Calu3 (cell line): ENCODE results near the gene FAM107B. TPM values are rescaled to one million over a fixed set of nuclear protein-coding genes. Genes with fewer than 3 reads are reported as not detected.

ENCODE experiments used
- BruUV-seq: library from RNA; stranded (reverse); fragments of 400-500 nt; replicated peaks from 2 replicates; lab custom pipeline; 2021; lab: Mats Ljungman, UMichigan
- CTCF ChIA-PET: fragments of 300-600 bp; sonication (Branson Sonifier 250); formaldehyde crosslinking; loops from one replicate; lab custom pipeline; 2022; ENCODE audit warnings: antibody characterized with exemption; lab: Charles Lee
- DNase-seq: peaks from one replicate; pipeline ENCODE4 v3.0.0; 2022
- H3K27ac Mint-ChIP-seq: one replicate; pipeline ENCODE4 v1.8.0; 2022; ENCODE audit warnings: mixed read lengths; ENCODE audit not compliant: unreplicated experiment
- H3K27me3 Mint-ChIP-seq: one replicate; pipeline ENCODE4 v1.8.0; 2022; ENCODE audit warnings: mixed read lengths; ENCODE audit not compliant: unreplicated experiment
- H3K36me3 Mint-ChIP-seq: one replicate; pipeline ENCODE4 v1.8.0; 2022; ENCODE audit warnings: mild to moderate bottlenecking, moderate library complexity, mixed read lengths; ENCODE audit not compliant: insufficient read depth, unreplicated experiment
- H3K4me1 Mint-ChIP-seq: one replicate; pipeline ENCODE4 v1.8.0; 2022; ENCODE audit warnings: mild to moderate bottlenecking, low read depth, mixed read lengths; ENCODE audit not compliant: unreplicated experiment
- H3K4me3 Mint-ChIP-seq: one replicate; pipeline ENCODE4 v1.8.0; 2022; ENCODE audit warnings: mild to moderate bottlenecking, low read depth, moderate library complexity, mixed read lengths; ENCODE audit not compliant: unreplicated experiment
- H3K9me3 Mint-ChIP-seq: one replicate; pipeline ENCODE4 v1.8.0; 2022; ENCODE audit warnings: low read depth, mixed read lengths; ENCODE audit not compliant: unreplicated experiment
- CTCF ChIP-seq: fragments of 200-600 bp; IDR thresholded peaks from one replicate; pipeline ENCODE4 v1.8.0; 2022; ENCODE audit warnings: antibody characterized with exemption; ENCODE audit not compliant: unreplicated experiment
- intact Hi-C: fragments of 100-400 bp; cut with micrococcal nuclease; formaldehyde crosslinking; loops from one replicate; pipeline ENCODE4 v1.10.0; 2022; ENCODE audit not compliant: unreplicated experiment
- total RNA-seq: library from RNA; stranded (reverse); gene quantifications from 2 replicates; pipeline ENCODE4 v1.2.3, GENCODE V29; 2022

FAM107B gene
- total RNA-seq, 1 experiment from 2014 or later, result 168 TPM

GRCh38 chr10:14696821-14697220, 77.9 kb downstream of the FAM107B start:
- no peak for TF ChIP-seq CTCF
- peaks cover 2% of the 10 kb centered on the region for H3K9me3 Mint-ChIP-seq
- CTCF ChIA-PET, result no interaction called here
- H3K36me3 Mint-ChIP-seq, result no peaks in the 10 kb centered on the region
- intact Hi-C loops, result no loop called here
- H3K4me1 Mint-ChIP-seq, result peaks cover 8% of the 10 kb centered on the region
- H3K4me3 Mint-ChIP-seq, result no peak overlapping the region
- no TSS peak for BruUV-seq
- H3K27me3 Mint-ChIP-seq, result no peaks in the 10 kb centered on the region
- DNase-seq, result no peak
- H3K27ac Mint-ChIP-seq, result no peak overlapping the region

GRCh38 chr10:14695847-14696480, 78.7 kb downstream of the FAM107B start:
- CTCF ChIA-PET, result no interaction called here
- H3K4me3 Mint-ChIP-seq, result no peak overlapping the region
- no peaks in the 10 kb centered on the region for H3K27me3 Mint-ChIP-seq
- DNase-seq, result no peak
- no peaks in the 10 kb centered on the region for H3K36me3 Mint-ChIP-seq
- H3K9me3 Mint-ChIP-seq, result peaks cover 2% of the 10 kb centered on the region
- H3K27ac Mint-ChIP-seq, result no peak overlapping the region
- BruUV-seq, result no TSS peak
- no peak for TF ChIP-seq CTCF
- intact Hi-C loops, result no loop called here
- peaks cover 8% of the 10 kb centered on the region for H3K4me1 Mint-ChIP-seq

- no peak overlapping the region for H3K4me3 Mint-ChIP-seq
- intact Hi-C loops, result no loop called here
- H3K4me1 Mint-ChIP-seq, result peaks cover 5% of the 10 kb centered on the region
- DNase-seq, result no peak
- no peaks in the 10 kb centered on the region for H3K36me3 Mint-ChIP-seq
- no peaks in the 10 kb centered on the region for H3K27me3 Mint-ChIP-seq
- H3K27ac Mint-ChIP-seq, result no peak overlapping the region
- H3K9me3 Mint-ChIP-seq, result no peaks in the 10 kb centered on the region
- CTCF ChIA-PET, result no interaction called here
- no TSS peak for BruUV-seq
- no peak for TF ChIP-seq CTCF
Measured at GRCh38 chr10:14693891-14694290, 80.8 kb downstream of the FAM107B start.

- no peaks in the 10 kb centered on the region for H3K4me1 Mint-ChIP-seq
- intact Hi-C loops, result no loop called here
- no TSS peak for BruUV-seq
- H3K4me3 Mint-ChIP-seq, result no peak overlapping the region
- H3K9me3 Mint-ChIP-seq, result no peaks in the 10 kb centered on the region
- H3K27ac Mint-ChIP-seq, result no peak overlapping the region
- no peaks in the 10 kb centered on the region for H3K27me3 Mint-ChIP-seq
- CTCF ChIA-PET, result no interaction called here
- no peak for DNase-seq
- no peaks in the 10 kb centered on the region for H3K36me3 Mint-ChIP-seq
- no peak for TF ChIP-seq CTCF
Measured at GRCh38 chr10:14692344-14693076, 82.2 kb downstream of the FAM107B start.
